HG02610 (cell line): ENCODE data around the gene ESPL1.

ENCODE experiments used
- ATAC-seq: cut with Tn5 transposase; IDR thresholded peaks from one replicate; pipeline ENCODE4 v1.9.1; 2021; ENCODE audit warnings: mild to moderate bottlenecking, moderate library complexity; ENCODE audit not compliant: unreplicated experiment

ESPL1 gene

GRCh38 chr12:53267999-53268629, at the start of gene ESPL1:
Gene ESPL1, plus strand, starts transcription at chr12:53268299. Its CDS starts 468 bp downstream, at chr12:53268767.
- peak; percentile 81 for ATAC-seq

DNA sequence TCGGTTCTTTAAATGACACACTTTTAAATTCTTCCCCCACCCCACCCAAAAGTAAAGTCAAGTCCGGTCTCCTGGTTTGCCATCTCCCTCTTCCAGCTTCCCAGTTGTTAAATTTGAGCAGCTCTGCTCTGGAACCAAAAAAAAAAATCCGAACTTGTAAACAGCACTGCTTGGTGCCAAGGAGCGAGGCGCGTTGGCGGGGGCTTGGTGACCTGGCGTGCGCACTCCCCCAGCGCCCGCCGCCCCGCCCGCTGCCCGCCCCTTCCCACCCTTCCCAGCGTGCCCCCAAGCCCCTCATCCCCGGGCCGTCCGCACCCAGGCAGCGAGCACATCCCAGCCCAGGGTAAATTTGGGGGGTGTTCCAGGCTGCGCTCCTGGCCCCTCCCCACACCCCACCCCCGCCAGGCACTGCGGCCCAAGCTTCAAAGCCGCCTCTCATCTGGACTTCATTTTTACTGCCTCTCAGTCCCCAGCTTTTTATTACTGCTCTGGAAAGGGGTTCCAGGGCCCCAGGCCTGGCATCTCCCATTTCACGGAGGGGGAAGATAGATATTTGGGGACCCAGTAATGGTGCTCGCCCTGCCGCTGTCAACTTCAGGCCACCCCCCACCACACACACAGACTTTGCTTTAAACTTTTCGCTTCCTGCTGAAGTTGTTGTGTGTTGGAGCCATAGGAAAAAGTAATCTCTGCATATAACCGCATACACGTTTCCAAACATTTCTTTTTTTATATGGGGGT, 49.4 kb upstream of the ESPL1 start:
- ATAC-seq = no peak

DNA sequence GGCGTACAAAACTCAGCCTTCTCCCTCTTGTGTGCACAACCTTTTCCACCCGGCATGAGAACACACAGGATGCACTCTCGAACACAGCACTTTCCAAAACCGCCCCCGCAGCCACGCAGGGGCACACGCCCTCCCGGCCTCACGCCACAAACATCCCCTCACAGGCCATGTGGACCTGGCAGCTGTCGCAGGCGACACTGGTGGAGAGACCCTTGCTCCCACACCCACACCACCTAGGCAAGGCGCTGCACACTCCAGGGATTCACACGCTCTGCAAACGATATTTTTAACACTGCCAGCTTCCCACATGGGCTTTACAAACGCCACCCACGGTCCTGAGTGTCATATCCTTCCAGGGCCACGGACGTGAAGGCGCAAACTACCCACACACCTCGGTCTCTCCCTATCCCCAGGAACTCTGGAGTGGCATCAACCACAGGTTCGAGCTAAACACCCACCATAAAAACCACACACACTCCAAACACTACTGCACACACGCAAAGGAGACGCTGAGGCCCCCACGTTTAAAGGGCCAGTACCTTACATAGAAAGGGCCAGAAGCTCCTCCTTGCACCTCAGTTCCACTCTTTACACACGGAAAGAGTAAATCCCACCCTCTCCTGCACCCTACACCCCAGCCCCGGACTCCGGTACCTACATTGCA, 48.7 kb upstream of the ESPL1 start:
- no peak for ATAC-seq

DNA sequence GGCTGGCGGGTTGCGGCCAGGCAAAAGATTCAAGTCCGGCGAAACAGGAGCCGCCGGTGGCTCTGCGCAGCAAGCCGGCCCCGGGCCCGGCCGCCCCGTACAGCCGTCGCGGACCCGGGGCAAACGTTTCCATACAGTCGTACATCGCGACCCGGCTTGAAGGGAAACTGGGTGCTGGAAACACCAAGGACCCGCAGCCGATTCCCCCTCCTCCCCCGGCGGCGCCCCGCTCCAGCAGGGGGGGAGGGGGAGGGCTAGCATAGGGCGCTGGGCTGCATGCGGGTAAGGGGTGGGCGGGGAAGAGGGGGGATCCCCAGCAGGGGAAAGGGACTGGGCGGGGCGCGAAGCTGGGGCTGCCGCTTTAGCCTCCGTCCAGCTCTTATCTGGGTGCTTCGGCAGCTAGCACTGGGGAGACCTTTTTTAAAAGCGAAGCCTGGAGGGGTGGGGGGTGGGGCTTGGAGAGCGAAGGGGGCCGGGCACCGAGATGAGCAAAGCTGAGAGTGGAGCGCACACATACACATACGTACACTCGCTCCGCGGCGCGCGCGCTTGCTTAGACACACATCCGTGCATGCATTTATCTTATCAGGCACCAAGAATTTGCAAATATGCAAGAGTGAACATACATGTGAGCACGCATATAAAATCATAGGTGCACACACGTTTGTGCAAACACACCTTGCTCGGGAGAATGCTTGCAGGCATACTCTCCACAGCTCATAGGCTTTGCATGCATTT, 48.0 kb upstream of the ESPL1 start:
- peak; percentile 29 for ATAC-seq

- ATAC-seq = peak; percentile 42
Measured at GRCh38 chr12:53220694-53221202, 47.4 kb upstream of the ESPL1 start.

DNA sequence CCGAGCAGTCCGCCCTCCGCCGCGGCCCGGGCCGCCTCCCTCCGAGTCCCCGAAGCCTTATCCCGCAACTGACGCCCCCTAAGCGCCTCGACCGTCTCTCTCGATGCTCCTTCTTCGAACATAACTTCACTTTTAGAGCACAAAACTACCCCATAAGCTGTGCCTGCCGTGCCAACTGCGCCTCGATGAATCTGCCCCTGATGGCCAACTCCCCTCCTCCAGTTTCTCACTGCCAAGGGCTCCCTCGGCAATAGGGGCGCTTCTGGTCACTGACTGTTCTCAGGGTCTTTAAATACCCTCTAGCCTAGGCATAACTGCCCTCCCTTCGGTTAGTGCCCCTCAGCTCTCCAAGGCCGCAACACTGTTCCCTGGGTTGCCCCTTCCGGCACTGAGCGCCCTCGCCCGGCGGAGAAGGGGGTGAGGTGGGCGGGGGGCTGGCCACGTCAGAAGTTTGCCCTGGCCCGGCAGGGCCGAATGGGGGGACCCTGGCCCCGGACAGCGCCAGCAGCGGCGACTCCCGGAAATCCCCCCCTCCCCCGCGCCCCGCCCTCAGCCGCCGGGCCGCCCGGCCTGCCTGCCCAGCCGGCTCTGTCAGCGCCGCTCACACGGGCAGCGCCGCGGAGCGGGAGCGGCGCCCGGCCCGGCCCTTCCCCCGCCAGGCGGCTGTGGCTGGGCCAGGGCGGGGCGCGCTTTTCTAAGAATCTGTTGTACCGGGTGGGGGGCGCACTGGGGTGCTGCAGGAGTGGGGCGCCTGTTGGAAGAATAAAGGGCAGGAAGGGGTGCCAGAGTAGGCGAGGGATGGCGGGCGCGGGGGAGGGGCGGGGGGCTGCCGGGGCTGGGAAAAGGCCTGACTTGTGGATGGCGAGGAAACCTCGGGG, 46.7 kb upstream of the ESPL1 start:
- no peak for ATAC-seq

DNA sequence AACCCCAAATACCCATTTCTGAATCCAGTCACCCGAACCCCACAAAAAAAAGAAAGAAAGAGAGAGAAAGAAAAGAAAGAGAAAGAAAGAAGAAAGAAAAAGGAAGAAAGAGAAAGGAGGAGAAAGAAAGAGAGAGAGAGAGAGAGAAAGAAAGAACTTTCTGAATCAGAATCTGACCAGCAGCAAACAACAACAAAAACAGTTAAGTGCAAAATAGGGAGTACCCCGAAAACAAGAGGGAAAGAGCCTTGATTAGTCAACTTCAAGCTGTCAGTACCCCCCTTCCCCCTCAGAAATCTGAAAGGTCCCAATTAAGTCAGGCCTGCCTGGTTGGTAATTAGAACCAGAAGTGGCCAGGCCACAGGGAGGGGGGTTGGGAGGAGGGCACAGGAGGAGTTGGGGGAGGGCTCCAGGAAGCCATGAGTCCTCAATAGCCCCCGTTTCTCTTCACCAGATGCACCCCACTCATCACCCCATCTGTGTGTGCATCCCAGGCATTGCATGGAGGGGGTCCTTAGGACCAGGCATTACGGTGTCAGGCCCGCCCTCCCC, 45.9 kb upstream of the ESPL1 start:
- ATAC-seq = no peak

DNA sequence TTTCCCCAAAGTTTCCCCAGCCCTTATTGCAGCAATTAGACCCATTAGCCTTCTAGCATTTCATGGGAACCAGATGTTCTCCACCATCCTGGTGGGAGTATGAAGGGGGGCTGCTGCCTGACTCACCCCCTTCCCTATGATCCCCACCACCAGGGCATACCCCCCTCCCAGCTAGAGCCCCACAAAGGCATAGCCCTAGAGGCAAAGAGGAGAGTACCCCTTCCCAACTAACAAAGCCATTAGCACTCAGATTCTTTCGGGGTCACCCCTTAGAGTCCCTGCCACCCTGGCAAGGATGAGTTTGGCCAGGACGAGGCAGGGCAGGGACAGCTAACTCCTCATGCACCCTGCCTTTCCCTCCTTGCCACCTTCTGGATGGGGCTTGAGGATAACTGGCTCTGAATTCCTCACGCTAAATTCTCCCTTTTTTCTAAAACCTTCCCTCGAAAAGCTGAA, 45.3 kb upstream of the ESPL1 start:
- no peak for ATAC-seq

DNA sequence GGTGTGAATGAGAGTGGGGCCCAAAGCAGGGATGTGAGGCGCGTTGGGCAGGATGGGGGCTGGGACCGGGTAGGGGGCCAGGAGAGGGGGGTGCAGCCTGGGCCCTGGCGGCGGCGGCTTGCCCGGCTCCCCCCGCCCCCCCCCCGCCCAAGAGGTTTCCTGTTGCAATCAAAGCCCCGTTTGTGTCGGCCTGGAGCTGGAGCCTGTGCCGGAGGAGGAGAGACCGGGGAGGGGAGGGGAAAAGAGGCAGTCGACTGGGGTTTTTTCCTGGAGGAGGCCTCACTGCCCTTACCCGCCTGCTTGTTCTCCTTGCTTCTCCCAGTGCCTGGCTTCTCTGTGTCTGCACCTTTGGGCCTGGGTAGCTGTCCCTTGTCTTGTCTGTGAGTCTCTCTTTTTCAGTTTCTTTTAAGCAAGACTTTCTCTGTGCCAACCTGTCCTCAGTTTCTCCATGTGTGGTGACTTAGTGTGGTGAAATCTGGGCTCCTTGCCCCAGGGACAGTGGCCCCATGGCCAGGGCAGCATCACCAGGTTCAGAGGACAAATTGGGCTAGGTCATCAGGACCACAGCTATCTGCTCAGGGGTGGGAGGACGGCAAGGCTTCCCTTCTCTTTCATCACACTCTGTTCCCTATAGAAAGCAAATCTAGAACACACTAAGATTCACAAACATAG, 44.6 kb upstream of the ESPL1 start:
- ATAC-seq = no peak

GRCh38 chr12:53224061-53224896, 43.8 kb upstream of the ESPL1 start:
- no peak for ATAC-seq

DNA sequence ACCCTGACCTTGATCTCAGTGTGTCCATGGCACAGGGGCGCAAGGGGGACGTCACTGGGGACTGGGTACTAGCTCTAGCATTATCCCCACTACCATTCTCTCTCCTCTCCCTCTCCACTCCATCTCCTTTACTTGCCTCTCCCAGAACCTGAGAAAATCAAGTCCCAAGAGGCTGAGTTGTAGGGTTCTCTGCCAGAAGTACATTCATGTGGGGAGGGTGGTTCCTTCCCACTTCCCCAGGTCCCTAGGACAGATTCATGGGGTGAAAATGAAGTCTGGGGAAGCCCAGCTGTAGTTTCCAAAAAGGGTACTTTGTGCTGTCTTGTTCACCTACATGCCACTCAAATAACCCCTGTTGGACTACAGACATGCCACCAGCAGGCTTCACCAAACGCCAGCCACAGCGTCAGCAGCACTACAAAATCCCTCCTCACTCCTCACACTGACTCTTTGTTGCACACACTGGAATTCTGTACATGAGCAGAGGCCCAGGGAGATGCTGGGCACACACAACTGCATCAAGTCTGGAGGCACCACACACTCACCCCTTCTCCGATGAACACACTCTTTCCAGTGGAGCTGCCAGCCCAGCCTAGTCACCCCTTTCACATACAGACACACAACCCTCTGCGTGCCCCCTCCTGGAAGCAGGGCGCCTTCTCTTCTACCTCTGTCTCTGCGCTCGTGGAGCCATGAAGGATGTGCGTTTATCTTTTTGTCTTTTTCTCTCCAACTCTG, 43.0 kb upstream of the ESPL1 start:
- ATAC-seq = no peak

- no peak for ATAC-seq
Measured at GRCh38 chr12:53225635-53226424, 42.3 kb upstream of the ESPL1 start.

- ATAC-seq = no peak
Measured at GRCh38 chr12:53226815-53227214, 41.3 kb upstream of the ESPL1 start.

DNA sequence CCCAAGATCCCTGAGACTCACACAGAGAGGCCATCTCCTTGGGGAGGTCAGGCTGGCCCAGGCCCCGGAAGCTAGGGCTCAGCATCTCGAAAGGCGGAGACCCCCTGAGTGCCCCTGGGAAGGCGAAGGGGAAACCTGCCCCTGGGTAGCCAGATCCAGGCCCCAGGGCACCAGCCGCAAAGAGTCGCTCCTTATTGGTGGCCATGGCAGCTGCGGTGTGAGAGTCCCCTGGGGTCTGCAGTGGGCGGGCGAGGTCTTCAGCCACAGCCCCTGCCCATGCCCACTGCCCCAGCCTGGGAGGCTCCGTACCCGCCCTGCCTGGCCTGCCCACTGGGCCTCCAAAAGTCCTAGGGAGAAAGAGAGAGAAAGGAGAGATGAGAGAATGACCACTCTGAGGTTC, 40.8 kb upstream of the ESPL1 start:
- no peak for ATAC-seq

DNA sequence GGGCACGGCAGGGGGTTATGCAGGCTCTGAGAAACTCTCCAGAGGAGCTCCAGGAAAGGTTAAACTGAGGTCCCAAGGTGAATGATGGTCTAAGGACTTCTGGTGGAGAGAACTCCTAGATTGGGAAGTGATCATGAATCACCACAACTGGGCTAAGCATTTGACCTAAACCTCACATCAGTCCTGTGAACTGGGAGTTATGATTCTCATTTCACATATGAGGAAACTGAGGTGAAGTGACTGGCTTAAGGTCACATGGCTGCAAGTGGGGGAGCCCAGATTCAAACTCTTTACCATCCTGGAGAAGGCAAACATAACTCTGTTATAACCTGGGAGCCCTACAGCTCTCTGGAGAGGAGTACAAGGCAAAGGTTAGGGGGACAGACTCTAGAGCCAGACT, 40.3 kb upstream of the ESPL1 start:
- no peak for ATAC-seq

- ATAC-seq = no peak
Measured at GRCh38 chr12:53229454-53229853, 38.6 kb upstream of the ESPL1 start.
